NCI-H128 (cell line): ENCODE measurements around the gene ATP11C.
"Not testable (repeated sequence)": the region's sequence is repeated elsewhere in the genome, so short reads cannot be mapped to it uniquely, and the experiment has no call there.

Source experiments
- DNase-seq: peaks from one replicate; lab custom pipeline; 2025; ENCODE audit not compliant: unreplicated experiment; lab: John Stamatoyannopoulos, UW

ATP11C gene

DNA sequence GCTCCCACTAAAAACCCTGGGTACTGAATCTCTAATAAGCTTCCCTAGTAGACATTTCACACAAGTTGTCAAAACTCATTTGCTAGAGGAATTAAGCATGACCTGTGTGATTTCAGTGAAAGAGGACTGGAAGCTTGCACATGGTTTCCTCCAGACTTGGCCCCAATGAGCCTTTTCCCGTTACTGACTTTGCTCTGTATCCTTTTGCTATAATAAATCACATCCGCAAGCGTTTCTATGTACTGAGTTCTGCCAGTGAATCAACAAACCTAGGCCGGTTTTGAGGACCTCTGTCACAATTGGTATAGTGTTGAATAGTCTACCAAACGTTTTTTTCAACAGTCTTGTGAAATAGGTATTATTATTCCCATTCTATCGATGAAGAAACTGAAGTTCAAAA is 8.2 kb downstream of the ATP11C start:
- DNase-seq: no peak

DNA sequence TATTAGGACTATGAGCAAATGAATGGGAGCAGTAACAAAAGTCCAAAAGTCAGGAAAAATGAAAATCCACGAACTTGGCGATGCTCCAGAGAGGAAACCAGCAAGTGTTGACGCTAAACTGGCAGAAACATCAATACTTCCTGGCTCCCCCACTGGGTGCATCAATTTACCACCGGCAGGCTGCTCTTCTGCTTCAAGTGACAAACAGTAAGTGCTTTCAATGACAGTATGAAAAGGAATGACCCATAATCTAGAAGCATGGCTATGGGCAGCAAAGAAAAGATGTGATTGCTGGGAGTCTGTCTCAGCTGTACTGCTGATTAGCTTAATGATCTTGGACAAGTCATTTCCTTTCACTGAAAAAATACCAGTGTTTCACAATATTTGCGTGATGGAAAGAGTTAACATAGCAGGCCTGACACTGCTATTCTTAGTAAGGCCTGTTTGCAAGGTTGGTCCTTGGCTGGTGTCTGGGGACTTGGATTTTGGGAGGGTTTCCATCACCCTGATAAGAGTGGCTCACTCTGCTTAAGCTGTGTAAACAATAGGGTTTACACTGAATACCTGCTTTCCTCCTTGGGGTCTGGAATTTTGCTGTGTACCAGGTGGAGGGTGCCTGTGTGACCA is 8.7 kb downstream of the ATP11C start:
- no peak for DNase-seq

DNA sequence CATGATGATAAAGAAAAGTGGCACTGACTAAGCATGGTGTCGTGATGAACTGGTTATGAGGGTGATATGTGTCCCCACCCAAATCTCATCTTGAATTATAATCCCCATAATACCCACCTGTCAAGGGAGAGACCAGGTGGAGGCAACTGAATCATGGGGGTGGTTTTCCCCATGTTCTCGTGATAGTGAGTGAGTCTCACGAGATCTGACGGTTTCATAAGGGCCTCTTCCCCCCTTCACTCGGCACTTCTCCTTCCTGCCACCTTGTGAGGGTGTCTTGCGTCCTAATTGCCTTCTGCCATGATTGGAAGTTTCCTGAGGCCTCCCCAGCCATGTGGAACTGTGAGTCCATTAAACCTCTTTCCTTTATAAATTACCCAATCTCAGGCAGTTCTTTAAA is 11.7 kb downstream of the ATP11C start:
- not testable (repeated sequence) for DNase-seq

DNA sequence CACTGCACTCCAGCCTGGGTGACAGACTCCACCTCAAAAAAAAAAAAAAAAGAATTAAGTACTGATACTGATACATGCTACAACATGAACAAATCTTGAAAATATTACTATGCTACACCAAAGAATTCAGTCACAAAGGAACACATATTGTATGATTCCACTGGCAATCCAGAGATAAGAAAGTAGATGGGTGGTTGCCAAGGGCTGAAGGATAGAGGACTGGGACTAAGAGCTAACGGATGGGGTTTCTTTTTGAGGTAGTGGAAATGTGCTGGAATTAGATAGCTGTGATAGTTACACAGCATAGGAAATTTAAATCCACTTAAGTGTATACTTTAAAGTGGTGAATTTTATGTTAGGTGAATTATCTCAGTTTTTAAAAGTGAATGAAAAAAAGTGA is 12.5 kb downstream of the ATP11C start:
- no peak for DNase-seq

DNA sequence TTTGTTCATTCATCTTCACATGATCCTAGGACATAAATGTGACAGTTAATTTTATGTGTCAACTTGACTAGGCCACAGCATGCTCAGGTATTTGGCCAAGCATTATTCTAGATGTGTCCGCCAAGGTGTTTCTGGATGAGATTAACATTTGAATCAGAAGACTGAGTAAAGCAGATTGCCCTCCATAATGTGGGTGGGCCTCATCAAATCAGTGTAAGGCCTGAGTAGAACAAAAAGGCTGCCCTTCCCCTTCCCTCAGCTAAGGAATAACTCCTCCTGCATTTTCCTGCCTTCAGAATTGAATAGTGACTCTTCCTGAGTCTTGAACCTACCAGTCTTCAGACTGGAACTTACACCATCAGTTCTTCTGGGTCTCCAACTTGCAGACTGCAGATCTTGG is 18.4 kb downstream of the ATP11C start:
- DNase-seq: no peak

DNA sequence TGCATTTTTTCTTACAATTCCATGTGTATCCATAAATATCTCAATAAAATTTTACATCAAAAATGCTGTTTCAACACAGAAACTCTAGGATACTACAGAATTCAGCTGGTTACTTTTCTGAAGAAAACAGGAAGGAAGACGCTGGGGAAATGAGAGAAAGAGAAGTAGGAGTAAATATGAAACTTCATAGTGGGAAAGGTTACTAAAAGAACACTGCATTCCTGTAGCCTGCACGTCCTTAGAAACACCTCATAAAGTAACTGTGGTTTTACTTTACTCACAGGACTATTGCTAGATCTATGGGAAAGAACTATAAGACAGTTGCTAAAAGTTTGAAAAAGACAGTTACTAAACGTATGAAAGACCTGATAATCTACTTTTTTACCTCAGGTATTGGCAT is 23.1 kb downstream of the ATP11C start:
- DNase-seq: no peak

DNA sequence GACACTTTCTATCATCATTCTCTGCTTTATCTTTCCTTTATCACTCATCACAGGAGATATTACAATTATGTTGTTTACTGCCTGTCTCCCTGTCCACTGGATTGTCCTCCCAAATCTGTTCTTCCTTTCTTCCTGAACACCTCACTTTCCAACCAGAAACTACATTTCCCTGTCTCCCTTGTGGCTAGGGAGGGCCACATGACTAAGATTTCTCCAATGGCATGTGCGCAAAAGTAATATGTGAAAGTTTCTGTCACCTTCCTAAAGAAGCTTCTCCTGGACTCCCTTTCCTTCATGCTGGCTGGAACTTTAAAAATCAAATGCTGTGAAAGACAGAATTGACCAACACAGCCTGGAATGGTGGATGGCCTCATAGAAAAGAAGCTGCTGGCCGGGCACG is 25.8 kb downstream of the ATP11C start:
- DNase-seq: no peak

DNA sequence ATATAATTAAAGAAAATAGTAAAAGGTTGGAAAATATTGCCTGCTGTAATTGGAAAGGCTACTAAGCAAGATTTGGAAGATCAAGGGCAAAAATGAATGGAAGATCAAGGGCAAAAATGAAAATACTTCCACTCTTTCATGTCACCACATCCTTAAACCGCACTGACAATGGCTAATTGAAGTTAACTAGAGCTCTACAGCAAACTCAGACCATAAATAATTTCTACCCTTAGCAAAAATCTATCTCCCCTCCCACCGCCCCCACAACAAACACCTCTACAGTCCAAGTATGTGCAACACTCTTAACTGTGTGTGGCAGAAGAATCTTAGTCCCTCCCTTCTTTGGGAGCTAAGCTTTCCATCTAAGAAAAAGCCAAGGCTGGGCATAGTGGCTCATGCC is 27.1 kb downstream of the ATP11C start:
- DNase-seq: no peak

DNA sequence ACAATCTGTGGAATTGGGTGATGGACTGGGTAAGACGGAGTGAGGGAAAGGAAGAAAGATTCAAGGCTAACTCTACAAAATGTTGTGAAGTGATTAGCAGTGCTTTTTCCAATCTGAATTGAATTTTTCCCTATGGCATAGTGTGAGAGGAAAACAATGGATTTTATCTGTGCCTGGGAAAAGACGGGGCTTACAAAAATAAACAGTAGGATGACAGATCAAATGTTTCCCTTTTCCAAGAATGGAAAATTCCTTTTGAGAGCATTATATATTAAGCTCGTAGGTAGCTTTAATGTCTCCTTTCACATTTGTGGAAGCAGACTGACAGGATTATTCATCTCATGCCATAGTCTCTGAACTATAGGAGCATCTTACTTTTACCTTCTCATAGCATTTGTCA is 27.8 kb downstream of the ATP11C start:
- no peak for DNase-seq

DNA sequence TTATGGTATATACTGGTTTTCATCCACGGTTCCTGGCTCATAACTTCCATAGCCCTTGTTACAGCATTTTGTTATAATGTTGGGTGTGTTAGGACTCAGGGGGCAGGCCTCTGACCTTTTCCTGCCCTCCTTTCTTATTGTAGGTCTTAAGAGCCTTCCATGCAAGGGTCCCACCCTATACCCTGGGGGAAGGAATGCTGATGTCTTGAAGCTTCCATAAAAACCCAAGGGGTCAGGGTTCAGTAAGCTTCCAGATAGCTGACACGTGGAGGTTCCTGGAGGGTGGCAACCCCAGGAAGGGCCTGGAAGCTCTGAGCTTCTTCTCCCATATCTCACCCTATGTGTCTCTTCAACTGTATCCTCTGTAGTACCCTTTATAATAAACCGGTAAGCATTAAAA is 29.6 kb downstream of the ATP11C start:
- DNase-seq: no peak

DNA sequence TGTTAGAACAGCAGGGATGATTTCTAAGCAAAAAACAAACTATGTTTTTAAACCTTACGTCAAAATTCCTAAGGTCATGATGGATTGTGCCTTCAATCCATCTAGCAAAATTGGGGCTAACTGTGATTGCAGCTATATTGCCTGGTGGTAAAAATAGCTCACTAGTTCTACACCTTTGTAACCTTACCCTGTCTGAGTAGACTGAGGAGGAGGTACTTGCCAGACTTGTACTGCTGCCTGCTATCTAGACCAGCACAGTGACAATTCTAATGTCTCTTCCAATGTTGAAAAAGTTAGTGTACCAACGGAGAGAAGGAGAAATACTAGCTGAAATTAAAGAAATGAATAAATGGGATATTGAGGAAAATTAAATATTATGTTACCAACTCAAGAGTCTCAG is 30.3 kb downstream of the ATP11C start:
- no peak for DNase-seq

DNA sequence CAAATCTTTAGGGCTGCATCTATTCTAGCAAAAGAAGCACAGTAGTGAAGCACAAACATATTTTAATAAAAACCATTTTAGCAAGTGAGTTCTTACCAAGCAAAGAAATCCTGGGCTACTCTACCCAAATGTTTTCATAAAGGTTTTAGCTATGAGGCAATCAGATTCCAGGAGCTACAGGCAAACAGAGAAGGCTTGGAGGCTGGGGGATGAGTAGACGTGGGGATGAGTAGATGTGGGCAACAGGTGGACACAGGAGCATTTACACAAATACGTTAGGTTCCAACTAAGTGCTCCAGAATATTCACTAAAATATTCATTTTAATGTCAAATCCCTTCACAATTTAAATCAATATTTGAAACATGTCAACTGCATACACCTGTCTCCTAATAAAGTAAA is 34.5 kb downstream of the ATP11C start:
- no peak for DNase-seq

DNA sequence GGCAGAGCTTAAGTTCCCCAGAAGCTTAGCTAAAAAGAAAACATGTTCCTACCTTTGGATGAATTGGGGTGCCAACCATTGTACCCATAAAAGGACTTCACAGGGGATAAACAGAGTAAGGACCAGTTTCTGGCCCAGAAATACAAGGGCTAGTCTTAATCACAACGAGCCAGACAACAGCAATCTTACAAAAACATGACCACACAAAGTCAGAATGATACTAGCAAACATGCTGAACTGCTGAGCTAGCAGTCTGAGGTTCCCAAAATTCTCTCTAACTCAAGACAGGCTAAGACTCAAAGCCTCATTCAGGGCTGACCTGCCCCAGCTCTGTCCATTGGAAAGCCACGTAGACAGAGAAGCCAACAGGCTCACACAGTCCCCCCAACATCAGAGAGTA is 40.3 kb downstream of the ATP11C start:
- no peak for DNase-seq

DNA sequence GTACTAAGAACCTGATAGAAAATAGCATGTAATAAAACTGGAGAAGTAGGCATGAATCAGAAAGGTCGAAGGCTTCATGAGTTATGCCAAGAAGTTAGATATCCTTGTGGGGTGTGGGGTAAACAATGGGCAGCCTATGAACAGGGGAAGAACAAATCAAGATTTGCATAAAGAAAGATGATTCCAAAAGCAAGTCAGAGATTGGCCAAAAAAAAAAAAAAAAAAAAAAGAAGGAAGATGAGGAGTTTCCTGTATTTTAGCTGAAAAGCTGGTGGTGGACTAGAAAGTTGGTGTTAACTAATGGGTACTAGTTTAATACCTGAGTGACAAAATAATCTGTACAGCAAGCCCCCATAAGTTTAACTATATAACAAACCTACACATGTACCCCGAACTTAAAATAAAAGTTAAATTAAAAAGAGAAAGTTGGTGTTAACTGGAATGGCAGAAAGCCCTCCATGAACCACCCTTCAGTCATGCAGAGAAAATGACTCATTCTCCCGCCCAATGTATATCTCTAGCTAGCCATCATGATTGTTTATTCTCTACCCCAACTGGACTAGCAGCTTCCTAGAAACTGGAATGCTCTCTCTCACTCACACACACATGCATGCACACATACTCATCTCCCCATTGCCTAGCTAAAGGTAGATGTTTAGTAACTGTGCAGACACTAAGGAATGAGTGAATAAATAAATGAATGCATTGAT is 41.7 kb downstream of the ATP11C start:
- no peak for DNase-seq

DNA sequence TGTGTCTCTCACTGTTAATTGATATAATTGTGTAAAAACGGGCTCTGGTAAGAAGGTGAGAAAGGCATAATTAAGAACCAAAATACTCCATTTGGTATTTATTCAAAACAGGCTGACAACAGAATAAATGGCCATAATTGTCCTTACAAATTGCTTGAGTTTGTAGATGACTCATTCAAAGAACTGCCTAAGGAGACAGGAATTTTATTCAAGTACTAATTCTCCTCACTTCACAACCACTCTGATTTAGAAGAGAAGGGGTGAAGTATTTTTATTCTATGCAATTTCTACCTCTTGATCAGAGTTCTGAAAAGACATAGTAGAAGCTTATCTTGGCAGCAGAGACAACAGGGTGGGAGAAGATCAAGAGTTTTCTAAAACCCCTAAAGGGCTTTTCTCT is 43.1 kb downstream of the ATP11C start:
- DNase-seq: no peak

DNA sequence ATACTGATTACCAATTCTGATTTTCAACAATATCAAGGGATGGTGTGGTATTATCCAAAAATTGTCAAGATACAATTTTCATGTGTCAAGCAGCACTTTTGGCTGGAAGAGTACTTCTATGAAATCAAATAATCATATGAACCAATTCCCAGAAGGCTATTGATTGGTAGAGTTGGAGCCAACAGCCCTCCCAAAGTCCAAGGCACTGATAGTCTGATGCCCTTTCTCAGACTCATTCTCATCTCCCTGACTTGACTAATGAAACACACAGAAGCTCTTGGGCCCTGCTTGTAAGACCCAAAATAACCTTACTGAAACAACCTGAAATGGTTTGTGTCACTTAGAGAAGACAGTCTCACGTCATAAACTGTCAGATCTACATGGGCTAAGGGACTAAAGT is 48.9 kb downstream of the ATP11C start:
- DNase-seq: no peak

DNA sequence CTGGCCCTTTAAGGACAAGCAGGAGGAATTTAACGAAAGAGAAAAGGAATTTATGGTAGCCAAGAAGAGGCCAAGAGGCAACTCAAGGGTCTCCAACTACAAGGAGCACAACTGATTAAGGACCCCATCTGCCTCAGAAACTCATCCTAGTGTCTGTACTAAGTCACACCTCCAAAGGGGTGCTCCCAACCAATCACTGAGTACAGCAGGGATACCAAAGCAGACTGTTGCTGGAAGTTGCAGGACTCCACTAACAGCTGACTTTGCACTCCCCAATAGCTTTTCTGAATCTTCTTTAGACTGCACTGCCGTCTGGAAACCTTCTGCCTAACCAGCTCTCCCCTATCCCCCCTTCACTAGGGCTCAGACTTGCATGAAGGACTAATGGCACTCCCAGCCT is 50.6 kb downstream of the ATP11C start:
- no peak for DNase-seq

DNA sequence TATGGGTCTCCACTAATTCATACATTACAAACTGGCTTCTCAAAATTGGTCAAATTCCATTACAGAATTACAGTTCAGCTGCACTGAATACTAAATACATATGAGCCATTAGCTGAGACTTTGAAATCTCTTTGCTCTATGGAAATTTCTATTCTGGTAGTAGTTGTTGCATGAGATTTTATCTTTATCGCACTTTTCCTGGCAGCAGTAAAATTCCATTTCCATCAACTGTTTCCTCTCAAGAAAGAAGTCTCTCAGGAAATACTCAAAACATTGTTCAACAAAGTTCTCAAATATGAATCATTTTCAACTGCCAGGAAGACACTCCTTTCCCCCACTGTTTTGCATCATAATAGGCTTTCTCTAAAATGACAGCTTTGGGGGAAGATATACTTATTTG is 51.3 kb downstream of the ATP11C start:
- no peak for DNase-seq

DNA sequence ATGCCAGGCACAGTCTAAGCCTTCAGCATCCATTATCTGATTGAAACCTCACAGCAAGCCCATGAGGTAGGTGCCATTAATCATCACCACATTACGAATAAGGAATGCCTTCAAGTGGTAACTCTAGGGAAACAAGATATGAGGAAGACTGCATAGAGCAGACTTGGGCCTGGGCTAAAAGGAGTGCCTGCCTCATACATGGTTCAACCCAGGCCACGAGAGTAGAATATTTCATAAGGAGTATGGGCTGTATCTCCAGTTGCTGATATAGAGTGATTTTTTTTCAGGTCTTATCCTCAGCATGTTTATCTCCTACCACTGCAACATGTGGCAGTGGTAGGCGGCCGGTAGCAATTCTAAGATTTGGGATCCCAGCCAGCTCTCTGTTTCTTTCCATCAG is 51.7 kb downstream of the ATP11C start:
- no peak for DNase-seq

DNA sequence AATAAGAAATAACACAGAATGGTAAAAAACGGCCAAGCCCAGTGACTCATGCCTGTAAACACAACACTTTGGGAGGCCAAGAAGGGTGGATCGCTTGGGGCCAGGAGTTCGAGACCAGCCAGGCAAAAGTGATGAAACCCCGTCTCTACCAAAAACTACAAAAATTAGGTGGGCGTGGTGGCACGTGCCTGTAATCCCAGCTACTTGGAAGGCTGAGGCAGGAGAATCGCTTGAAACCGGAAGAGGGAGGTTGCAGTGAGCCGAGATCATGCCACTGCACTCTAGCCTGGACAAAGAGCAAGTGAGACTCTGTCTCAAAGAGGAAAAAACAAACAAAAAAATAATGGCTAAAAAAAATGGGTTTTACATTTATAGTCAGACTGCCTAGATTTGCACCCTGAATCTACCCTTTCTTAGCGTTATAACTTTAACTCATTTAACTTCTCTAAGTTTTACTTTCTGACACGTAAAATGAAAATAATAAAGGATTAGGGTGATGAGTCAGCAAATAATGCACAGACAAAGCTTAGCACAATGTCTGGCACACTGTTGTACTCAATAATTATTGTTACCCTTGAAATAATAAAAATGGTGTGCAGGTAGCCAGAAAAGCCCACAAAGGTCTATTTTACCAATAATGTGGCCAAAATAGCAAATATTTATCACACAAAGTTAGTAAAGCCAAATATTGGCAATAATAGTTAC is 55.0 kb downstream of the ATP11C start:
- no peak for DNase-seq

DNA sequence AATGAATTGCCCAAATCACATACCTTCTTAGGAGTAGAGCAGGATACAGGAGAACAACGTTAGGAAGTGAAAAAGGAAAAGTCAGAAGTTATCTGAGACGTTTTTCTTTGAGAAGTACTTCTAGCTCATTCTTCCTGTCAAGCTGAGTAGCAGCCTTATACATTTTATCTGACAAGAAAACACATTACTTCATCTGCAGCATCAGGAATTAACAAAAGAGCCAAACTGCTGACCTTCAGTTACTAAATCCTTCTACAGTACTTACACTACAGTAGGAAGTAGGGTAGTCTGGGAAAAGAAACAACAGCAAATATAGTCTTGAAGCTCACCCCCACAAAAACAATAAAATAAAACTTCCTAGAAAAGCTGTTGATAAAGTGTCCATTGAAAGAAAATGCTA is 57.0 kb downstream of the ATP11C start:
- DNase-seq: no peak

DNA sequence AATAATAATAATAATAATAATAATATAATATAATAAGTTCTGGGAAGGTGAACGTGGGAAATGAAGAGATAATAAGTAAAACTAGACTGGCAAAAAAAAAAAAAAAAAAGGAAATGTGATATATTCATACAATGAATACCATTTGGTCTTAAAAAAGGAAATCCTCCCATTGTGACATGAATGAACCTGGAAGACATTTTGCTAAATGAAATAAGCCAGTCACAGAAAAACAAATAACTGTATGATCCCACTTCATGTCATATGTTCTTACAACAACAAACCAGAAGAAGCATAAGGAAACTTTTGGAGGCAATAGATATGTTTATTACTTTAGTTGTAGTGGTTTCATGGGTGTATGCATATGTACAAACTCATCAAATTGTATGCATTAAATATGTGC is 63.1 kb downstream of the ATP11C start:
- DNase-seq: no peak

DNA sequence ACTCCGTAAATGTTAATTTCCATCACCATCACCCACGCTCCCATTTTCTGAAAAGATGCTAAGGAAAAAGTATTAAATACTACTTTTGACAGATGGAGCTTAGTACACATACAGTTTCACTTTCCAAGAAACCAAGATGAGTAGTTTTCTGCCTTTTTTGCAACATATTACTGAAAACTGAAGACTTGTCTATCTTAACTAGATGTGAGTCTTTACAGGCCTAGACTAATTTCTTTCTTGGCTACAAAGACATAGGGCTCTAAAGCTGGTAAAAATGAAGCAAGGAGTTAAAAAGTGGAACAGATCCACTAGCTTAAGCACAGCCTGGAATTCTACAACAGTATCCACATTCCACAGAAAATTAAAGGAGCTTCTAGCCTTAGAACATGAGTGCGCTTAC is 68.2 kb downstream of the ATP11C start:
- no peak for DNase-seq
